Lung (tissue), 12 donors: Measurements from ENCODE around the gene IQSEC1. TPM values are rescaled to one million over a fixed set of nuclear protein-coding genes. Genes with fewer than 3 reads are reported as not detected.

Experiments used
- ATAC-seq: fragments of 200-7000 bp; cut with Tn5 transposase; one replicate; pipeline ENCODE4 v1.9.1; 2020; ENCODE audit warnings: moderate number of reproducible peaks; ENCODE audit not compliant: insufficient read depth, low FRiP score
- DNase-seq, 3 donors: peaks; one replicate each; pipeline ENCODE4 v3.0.0-alpha.2; 2013 to 2017
- H3K27ac ChIP-seq, 2 donors: one replicate each; pipeline ENCODE4 v1.5.1; 2013; ENCODE audit warnings: mild to moderate bottlenecking in 2 of 2, moderate library complexity in 2 of 2, control low read depth in 1 of 2, inconsistent platforms in 1 of 2, low read depth in 1 of 2, low read length in 1 of 2
- H3K27me3 ChIP-seq, 3 donors: one replicate each; pipeline ENCODE4 v1.5.1; 2013; ENCODE audit warnings: low read length in 2 of 3; ENCODE audit not compliant: control insufficient read depth in 3 of 3, insufficient read depth in 3 of 3
- H3K36me3 ChIP-seq, 4 donors: one replicate each; pipeline ENCODE4 v1.5.1; 2013; ENCODE audit warnings: low read length in 4 of 4, mild to moderate bottlenecking in 1 of 4, moderate library complexity in 1 of 4; ENCODE audit not compliant: control insufficient read depth in 4 of 4, insufficient read depth in 4 of 4
- H3K4me1 ChIP-seq, 5 donors: one replicate each; pipeline ENCODE4 v1.5.1; 2013; ENCODE audit warnings: low read length in 5 of 5, mild to moderate bottlenecking in 2 of 5, moderate library complexity in 1 of 5; ENCODE audit not compliant: control insufficient read depth in 5 of 5, insufficient read depth in 5 of 5
- H3K4me3 ChIP-seq: one replicate; pipeline ENCODE4 v1.5.1; 2013; ENCODE audit warnings: mild to moderate bottlenecking, control low read depth, moderate library complexity
- H3K9ac ChIP-seq, 2 donors: one replicate each; pipeline ENCODE4 v1.5.1; 2013; ENCODE audit warnings: low read length in 2 of 2, control low read depth in 1 of 2; ENCODE audit not compliant: insufficient read depth in 1 of 2
- H3K9me3 ChIP-seq, 4 donors: one replicate each; pipeline ENCODE4 v1.5.1; 2013; ENCODE audit warnings: low read length in 3 of 4, mild to moderate bottlenecking in 1 of 4, moderate library complexity in 1 of 4; ENCODE audit not compliant: control insufficient read depth in 4 of 4, insufficient read depth in 3 of 4
- CTCF ChIP-seq: IDR thresholded peaks from 2 replicates; pipeline ENCODE4 v1.5.1; 2012; ENCODE audit warnings: mild to moderate bottlenecking; ENCODE audit errors: control extremely low read depth, extremely low read depth
- WGBS, 2 donors: extraction: QIAGEN DNeasy Blood & Tissue Kit; methylation state at CpG; one replicate each; pipeline ENCODE4 v1.1.7; 2013; 5-methylcytosine and 5-hydroxymethylcytosine counted together
- polyA plus RNA-seq, 2 donors: library from polyadenylated mRNA; stranded (reverse); fragments of 200-250 nt; gene quantifications; one replicate each; pipeline ENCODE4 v1.2.1, GENCODE V29; 2013
- total RNA-seq, 2 donors: library from RNA; depleted of rRNA in 1 of 2; stranded (reverse); fragments of >200 nt in 1 of 2; gene quantifications; one replicate each; pipeline ENCODE4 v1.2.1, GENCODE V29; 2014 to 2021
- donor health status: control.
- donor health status: control.
- donor health status: Bipolar disorder and iron deficiency.
- donor health status: healthy.
- donor health status: DM: yes; HTN: yes; CAD: no.

IQSEC1 gene
- total and polyA plus RNA-seq, 4 donors = 13.9 to 69.1 (median 31.1) TPM

GRCh38 chr3:12972043-12972442 lies 101.2 kb downstream of the IQSEC1 start:
- WGBS, 2 donors = 92% methylated on average over 3 of the region's 3 CpGs
- no peak overlapping the region for H3K27ac ChIP-seq
- H3K9ac ChIP-seq = no peak overlapping the region
- no peak for DNase-seq
- TF ChIP-seq CTCF = no peak
- peaks cover 0 to 3% (median 0%) of the 10 kb centered on the region in 4 donors for H3K36me3 ChIP-seq
- no peak overlapping the region for H3K4me3 ChIP-seq
- H3K27me3 ChIP-seq = no peaks in the 10 kb centered on the region
- ATAC-seq = no peak
- H3K4me1 ChIP-seq = peaks cover 3 to 28% (median 16%) of the 10 kb centered on the region in 5 donors
- H3K9me3 ChIP-seq = no peaks in the 10 kb centered on the region

GRCh38 chr3:12970684-12971083 lies 102.5 kb downstream of the IQSEC1 start:
- H3K27ac ChIP-seq = no peak overlapping the region
- WGBS, 2 donors = 94 to 98% methylated on average over 5 of the region's 5 CpGs
- no peak for ATAC-seq
- peaks cover 0 to 3% (median 0%) of the 10 kb centered on the region in 4 donors for H3K36me3 ChIP-seq
- no peak overlapping the region for H3K4me3 ChIP-seq
- H3K9ac ChIP-seq = no peak overlapping the region
- H3K27me3 ChIP-seq = no peaks in the 10 kb centered on the region
- H3K9me3 ChIP-seq = no peaks in the 10 kb centered on the region
- TF ChIP-seq CTCF = no peak
- no peak for DNase-seq
- peaks cover 10 to 40% (median 24%) of the 10 kb centered on the region in 5 donors for H3K4me1 ChIP-seq

GRCh38 chr3:12969486-12969885 lies 103.7 kb downstream of the IQSEC1 start:
- 80 to 92% methylated on average over 6 of the region's 6 CpGs for WGBS, 2 donors
- H3K36me3 ChIP-seq = peaks cover 0 to 3% (median 0%) of the 10 kb centered on the region in 4 donors
- H3K4me3 ChIP-seq = no peak overlapping the region
- no peaks in the 10 kb centered on the region for H3K27me3 ChIP-seq
- no peak for ATAC-seq
- H3K4me1 ChIP-seq = peaks cover 16 to 51% (median 34%) of the 10 kb centered on the region in 5 donors
- H3K9me3 ChIP-seq = no peaks in the 10 kb centered on the region
- no peak for TF ChIP-seq CTCF
- no peak overlapping the region for H3K9ac ChIP-seq
- peak; percentile 71 to 90 (median 87) for DNase-seq
- no peak overlapping the region for H3K27ac ChIP-seq

- DNase-seq (no peak), ATAC-seq (no peak)
- Histone ChIP-seq H3K36me3 (peaks cover 0 to 3% (median 0%) of the 10 kb centered on the region in 4 donors), H3K9ac (no peak overlapping the region), H3K4me1 (peaks cover 25 to 55% (median 37%) of the 10 kb centered on the region in 5 donors), H3K27ac (no peak overlapping the region), H3K9me3 (no peaks in the 10 kb centered on the region), H3K4me3 (no peak overlapping the region), H3K27me3 (no peaks in the 10 kb centered on the region)
- TF ChIP-seq CTCF = no peak
- WGBS, 2 donors = 91 to 93% methylated on average over 5 of the region's 5 CpGs
These were observed 104.7 kb downstream of the IQSEC1 start for GRCh38 chr3:12968541-12968940.
